HG03342 (cell line): ENCODE results near the gene CASKIN1.
"Not testable (repeated sequence)": the region's sequence is repeated elsewhere in the genome, so short reads cannot be mapped to it uniquely, and the experiment has no call there.

Source experiments
- ATAC-seq: cut with Tn5 transposase; IDR thresholded peaks from one replicate; pipeline ENCODE4 v1.9.1; 2021; ENCODE audit warnings: mild to moderate bottlenecking, moderate library complexity; ENCODE audit not compliant: unreplicated experiment

Gene CASKIN1

GRCh38 chr16:2196162-2196980, at the start of gene CASKIN1:
Gene CASKIN1, minus strand, starts transcription at chr16:2196605. Its CDS starts 173 bp downstream, at chr16:2196432.
- no peak for ATAC-seq

- no peak for ATAC-seq
Measured at GRCh38 chr16:2244926-2245795, 48.8 kb upstream of the CASKIN1 start.

GRCh38 chr16:2244301-2244700, 47.9 kb upstream of the CASKIN1 start:
- ATAC-seq, result no peak

- ATAC-seq, result no peak
Measured at GRCh38 chr16:2243781-2244180, 47.4 kb upstream of the CASKIN1 start.

GRCh38 chr16:2243031-2243528, 46.7 kb upstream of the CASKIN1 start:
- no peak for ATAC-seq

- ATAC-seq, result no peak
Measured at GRCh38 chr16:2242598-2242997, 46.2 kb upstream of the CASKIN1 start.

- not testable (repeated sequence) for ATAC-seq
Measured at GRCh38 chr16:2240331-2240730, 43.9 kb upstream of the CASKIN1 start.

GRCh38 chr16:2238838-2239675, 42.7 kb upstream of the CASKIN1 start:
- no peak for ATAC-seq

- ATAC-seq, result no peak
Measured at GRCh38 chr16:2238150-2238837, 41.9 kb upstream of the CASKIN1 start.

- ATAC-seq, result no peak
Measured at GRCh38 chr16:2237493-2238149, 41.2 kb upstream of the CASKIN1 start.

GRCh38 chr16:2237102-2237482, 40.7 kb upstream of the CASKIN1 start:
- ATAC-seq, result no peak

- no peak for ATAC-seq
Measured at GRCh38 chr16:2236337-2237101, 40.1 kb upstream of the CASKIN1 start, which contains the start of gene DNASE1L2. Gene DNASE1L2, plus strand, starts transcription at chr16:2236444. Its CDS starts 373 bp downstream, at chr16:2236817.

GRCh38 chr16:2235695-2236336, 39.4 kb upstream of the CASKIN1 start:
- no peak for ATAC-seq

- ATAC-seq, result no peak
Measured at GRCh38 chr16:2235234-2235651, 38.8 kb upstream of the CASKIN1 start.

- no peak for ATAC-seq
Measured at GRCh38 chr16:2234813-2235170, 38.4 kb upstream of the CASKIN1 start.

- ATAC-seq, result no peak
Measured at GRCh38 chr16:2233872-2234812, 37.7 kb upstream of the CASKIN1 start.

- ATAC-seq, result no peak
Measured at GRCh38 chr16:2233046-2233775, 36.8 kb upstream of the CASKIN1 start.
